HG03558 (cell line): ENCODE results near the gene DISC1.
"Not testable (repeated sequence)": the region's sequence is repeated elsewhere in the genome, so short reads cannot be mapped to it uniquely, and the experiment has no call there.

Experiments used
- ATAC-seq: cut with Tn5 transposase; IDR thresholded peaks from one replicate; pipeline ENCODE4 v1.9.1; 2021; ENCODE audit warnings: moderate number of reproducible peaks; ENCODE audit not compliant: unreplicated experiment; ENCODE audit errors: extremely low read depth

DISC1 gene

DNA sequence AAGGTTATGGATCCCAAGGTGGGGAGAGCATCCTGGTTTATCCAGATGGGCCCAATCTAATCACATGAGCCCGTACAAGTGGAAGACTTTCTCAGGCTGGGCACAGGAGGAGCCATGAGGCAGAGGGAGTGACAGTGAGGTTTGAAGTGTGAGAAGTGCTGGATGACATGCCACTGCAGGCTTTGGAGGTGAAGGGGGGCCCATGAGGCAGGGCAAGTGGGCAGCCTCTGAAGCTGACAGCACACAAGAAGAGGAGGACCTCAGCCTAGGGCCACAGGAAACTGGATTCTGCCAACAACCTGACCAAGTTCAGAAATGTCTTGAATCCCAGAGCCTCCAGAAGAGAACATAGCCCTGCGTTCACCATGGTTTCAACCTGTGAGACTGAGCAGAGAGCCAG is 311.6 kb downstream of the DISC1 start:
- no peak for ATAC-seq

DNA sequence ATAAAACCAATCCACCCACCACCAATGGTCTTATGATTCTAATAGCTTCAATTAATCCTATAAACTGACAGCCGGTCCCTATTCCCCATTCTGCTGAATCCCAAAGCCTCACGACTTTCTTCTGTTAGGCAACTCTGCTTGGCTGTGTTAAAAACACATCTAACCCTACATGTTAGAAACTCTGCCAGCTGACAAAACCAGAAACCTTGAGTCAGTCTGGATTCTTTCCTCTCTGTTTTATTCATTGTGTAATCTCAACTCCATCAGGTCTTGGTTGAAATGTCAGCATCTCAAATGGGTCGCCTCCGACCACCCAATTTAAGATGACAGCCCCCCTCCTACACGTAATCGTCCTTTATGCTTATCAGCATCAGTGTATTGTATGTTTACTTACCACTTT is 312.1 kb downstream of the DISC1 start:
- ATAC-seq = no peak

DNA sequence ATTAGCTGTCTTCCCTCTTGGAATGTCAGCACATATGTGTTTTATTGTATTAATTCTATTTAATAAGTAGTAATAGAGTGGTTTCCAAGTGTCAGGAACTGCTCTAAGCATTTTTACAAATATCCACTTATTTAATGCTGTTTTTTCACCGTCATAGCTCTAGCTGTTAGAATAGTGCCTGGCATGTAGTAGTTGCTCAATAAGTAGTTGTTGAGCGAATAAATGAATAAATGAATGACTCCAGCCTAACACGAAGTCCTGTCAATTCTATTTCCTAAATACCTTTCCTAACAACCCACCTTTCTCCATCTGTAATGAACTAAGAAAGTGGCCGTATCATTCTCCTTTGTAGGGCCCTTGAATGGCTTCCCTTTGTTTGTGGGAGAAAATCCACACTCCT is 312.5 kb downstream of the DISC1 start:
- no peak for ATAC-seq

DNA sequence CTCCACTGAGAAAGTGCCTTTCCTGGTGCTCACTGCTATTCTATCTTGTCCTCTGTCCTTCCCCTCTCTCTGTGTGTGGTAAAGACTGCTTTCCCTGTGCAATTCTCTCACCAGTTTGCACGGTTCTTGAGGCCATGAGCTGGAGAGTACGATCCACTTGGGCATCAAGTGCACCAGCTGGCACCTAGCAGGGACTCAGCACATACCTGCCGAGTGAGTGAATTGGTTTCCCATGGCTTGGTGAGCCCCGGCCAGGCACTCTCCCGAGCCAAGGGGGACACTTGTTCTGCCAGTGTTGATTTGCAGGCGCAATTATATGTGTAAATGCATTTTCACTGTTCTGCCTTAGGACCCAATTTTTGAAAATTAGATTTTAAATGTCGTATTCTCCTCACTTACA is 313.5 kb downstream of the DISC1 start:
- no peak for ATAC-seq

DNA sequence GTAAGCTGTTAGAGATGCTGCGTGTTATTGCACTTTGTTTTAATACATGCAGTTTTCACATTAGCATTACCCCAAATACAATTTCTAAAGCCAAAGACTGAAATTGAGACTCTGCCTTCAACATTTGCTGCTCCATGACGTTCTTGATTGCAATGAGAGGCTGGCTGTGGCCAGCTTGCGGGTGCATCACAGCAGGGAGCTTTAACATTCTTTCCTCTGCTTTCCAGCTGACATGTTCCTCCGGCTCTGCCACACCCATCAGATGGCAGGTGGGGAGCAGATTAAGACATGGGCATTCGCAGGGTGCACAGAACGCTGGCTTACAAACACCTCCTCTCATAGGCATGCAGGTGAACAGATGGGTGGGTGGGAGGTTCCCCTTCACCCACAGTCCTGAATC is 314.1 kb downstream of the DISC1 start:
- ATAC-seq = no peak

DNA sequence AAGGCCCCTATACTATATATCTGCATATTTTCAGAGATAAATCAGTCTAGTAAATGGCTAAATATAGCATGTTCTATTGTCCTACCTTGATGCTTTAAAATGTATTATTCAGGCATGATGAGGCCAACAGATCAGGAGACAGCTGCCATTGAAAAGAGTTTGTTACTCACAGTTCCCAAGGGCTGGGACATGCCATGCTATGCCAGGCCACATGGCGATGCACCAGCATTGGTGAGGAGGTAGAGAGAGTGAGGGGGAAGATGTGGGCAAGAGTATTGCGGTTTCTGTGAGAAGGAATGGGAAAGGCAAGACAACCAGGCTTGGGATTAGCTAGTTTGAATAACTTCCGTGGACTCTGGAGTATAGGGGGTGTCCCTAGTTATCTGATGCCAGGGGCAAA is 316.5 kb downstream of the DISC1 start:
- no peak for ATAC-seq

DNA sequence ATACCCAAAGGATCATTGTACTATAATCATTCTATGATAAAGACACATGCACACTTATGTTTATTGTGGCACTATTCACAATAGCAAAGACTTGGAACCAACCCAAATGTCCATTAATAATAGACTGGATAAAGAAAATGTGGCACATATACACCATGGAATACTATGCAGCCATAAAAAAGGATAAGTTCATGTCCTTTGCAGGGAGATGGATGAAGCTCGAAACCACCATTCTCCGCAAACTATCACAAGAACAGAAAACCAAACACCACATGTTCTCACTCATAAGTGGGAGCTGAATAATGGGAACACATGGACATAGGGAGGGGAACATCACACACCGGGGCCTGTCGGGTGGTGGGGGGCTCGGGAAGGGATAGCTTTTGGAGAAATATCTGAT is 321.5 kb downstream of the DISC1 start:
- not testable (repeated sequence) for ATAC-seq

DNA sequence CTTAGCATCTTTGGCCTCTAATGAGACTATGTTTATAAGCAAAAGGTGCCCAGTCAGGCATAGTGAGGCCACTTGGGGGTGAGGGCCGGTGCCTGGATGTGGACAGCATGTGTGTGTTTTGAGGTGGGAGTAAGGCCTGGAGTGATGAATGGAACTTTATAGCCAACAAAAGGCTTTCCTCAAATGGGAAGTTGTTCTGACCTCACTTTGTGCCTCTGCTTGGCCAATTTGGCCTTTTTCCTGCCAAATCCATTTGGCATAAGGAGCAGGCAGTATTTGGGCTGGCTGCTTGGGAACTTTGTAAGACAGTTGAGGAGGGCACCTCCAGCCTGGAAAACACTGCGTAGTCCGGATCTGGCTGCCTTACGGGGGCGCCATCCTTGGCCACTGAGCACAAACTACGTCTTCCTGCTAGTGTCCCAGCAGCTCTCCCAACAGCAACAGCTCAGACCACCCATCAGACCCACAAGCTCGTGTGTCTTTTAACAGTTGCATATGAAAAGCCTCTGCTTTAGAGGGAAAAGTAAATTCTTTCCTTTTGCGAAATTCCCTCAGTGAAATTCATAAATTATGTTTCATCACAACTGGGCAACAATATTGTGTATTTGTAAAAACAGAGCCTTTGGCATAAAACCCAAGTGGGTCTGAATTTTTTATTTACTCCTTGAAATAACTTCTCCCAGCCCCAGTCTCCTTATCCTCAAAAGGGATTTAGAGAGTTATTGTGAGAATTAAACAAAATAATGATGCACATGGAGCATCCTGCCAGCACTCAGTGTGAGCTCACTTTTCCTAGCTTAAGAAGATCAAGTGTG is 322.9 kb downstream of the DISC1 start:
- no peak for ATAC-seq

DNA sequence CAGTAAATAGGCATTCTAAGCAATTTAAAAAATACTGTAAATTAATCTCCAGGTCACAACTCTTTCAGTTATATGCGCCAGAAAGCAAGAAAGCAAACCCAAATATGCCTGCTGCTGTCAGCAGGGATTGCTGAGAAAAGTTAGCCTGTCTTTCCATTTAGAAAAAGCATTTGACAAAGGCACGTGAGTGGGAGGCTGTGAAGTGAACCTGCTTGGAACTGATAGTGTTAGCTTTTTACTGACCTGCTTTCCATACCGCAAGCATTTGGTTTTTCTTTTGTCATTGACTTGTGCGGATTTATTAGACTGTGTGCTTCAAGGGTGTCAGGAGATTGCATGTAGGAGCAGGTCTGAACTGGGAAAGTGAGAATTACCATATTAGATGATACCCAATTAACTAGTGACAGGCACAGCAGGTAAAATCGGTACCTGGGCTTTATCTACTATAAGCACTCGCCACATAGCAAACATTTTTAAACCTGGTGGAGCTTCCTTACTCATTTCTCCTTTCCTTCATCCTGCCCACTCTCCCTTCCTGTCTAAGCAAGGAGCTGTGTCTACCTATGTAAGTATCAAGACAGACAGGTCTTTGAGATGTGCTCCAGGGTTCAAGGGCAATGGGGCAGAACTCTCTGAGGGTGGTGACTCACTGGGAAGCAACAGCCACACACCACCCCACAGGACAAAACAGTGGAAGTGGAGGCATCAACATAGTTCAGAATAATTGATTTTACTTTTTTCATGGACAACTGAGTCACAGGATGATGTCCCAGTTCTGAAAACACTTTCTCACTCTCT is 323.9 kb downstream of the DISC1 start:
- ATAC-seq = no peak

DNA sequence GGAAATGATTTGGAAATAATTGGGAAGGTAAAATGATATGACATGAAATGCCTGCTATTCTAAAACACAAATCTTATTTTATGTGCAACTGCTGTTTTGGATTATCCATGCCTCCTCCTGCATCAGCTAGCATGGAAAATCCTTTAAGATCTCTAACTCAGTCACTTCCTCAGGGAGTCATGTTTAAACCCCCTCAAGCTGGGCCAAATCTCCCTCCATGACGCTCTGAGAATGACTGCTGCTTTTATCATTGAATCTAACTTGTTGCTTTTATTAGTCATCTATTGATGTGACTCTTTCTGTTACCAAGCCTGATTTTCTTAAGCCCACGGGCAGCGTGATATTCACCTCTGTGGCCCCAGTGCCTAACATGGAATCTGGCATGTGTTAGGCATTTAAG is 324.8 kb downstream of the DISC1 start:
- no peak for ATAC-seq

DNA sequence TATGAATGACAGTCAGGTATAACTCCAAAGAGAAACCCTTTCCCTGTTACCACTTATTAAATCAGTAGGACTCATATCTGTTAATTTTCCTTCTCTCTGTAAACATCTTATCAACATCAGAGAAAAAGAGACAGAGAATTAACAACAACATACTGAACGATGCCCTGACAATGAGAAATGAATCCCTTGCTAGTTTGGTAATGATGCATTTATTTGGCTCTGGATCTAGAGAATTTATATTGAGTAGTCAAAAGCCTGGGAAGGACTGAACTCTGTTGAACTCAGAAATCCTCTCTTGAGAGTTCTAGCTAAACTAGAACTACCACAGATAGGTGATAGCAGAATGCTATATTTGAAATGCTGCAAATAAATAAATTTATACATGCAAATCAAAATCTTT is 325.6 kb downstream of the DISC1 start:
- no peak for ATAC-seq

DNA sequence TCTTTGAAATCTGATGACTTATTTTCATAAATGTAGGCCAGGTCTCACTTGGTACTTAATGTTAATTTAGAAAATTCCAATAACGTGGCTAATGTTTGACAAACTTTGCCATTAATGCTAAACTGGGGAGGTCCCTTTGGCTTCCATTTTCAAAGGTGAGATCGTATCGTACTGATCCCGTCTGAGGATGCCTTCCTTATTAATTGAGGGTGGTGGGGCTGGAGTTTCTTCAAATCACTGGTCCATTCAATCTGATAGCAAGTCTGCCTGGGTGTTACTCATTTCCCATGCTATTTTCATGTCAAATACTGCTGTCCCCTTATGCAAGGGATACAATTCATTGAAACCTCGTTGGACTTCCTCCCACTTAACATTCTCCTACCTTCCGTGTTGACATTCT is 327.1 kb downstream of the DISC1 start:
- no peak for ATAC-seq

DNA sequence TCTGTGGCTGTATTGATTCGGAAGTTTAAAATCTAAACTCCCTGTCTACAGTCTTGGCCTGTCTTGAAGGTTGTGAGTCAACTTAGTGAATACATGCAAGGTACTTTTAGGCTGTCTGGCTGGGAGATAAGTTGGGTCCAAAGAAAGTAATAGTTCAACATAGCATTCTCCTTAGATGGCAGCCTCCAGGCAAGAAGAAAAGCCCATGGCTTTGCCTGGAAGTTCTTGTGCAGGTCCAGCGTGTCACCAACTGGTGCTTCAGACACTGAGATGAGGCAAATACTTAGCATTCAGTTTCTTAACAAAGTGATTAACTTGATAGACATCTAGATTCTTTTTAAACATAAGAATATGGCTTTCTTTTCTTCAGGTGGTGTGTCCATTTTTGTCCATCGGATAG is 328.2 kb downstream of the DISC1 start:
- no peak for ATAC-seq

DNA sequence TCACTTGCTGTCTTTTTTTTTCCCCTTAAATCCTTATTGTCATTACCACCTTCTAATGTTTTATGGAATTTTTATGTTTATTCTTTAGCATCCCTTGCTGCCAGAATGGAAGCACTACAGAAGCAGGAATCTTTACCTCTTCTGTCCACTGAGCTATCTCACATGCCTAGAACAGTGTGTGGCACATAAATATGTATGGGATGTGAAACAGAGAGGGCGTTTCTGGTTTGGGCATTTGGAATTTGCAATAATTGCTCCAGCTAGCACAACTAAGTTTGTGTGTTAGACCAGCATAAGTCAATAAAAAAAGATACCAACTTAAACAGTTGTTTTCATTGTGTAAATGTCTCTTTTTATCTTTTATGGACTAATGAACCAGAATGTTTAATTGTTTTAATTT is 330.8 kb downstream of the DISC1 start:
- ATAC-seq = no peak

DNA sequence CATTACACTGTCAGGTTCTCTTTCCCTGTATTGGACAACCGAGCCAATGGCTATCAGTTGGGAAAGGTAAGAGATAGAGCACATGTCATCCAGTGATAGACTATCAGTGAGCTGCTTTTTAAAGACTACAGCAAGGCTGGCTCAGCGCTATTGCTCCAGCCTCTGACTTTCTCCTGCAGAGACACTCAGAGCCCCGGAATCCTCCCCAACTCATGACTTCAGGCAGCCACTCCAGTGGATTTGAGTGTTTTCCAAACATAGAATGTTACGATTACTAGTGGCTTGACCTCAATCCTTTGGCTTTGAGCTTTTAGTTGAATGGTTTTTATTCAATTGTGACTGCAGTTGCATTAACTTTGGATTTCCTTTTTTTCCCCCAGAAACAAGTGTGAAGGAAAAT is 331.9 kb downstream of the DISC1 start:
- no peak for ATAC-seq

DNA sequence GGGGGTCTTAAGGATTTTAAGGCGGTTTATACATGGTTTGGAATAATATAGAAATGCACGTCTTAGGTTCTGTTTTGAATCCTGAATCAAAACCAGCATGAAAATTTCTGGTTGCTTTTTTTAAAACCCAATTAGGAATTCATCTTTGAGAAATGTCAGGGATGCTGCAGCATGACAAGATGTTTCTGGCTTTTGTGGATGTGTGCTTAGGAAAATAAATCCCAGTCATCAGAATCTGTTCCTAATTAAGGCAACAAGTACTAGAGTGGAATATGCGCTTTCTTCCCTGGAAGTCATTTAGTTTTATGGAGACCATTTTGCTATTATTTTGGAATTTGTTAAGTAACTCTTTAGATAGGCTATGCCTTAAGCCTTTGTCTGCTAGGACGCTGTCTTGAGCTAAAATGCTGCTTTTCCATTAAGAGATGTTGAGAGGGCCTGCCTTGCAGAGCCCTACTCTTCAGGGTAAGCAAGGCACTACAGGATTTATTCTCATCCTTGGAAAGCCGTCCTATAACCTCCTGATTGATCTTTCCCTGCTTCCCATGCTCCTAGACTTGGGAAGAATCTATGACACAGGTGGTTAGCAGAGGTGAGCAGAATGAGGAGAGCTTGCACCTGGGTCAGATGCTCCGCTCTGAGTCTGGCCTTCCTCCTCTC is 332.8 kb downstream of the DISC1 start:
- ATAC-seq = no peak

DNA sequence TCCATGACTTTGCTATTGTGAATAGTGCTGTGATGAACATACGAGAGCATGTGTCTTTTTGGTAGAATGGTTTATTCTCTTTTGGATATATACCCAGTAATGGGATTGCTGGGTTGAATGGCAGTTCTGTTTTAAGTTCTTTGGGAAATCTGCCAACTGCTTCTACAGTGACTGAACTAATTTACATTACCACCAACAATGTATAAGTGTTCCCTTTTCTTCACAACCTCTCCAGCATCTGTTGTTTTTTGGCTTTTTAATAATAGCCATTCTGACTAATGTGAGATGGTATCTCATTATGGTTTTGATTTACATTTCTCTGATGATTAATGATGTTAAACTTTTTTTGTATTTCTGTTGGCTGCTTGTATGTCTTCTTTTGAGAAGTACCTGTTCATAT is 335.2 kb downstream of the DISC1 start:
- not testable (repeated sequence) for ATAC-seq

DNA sequence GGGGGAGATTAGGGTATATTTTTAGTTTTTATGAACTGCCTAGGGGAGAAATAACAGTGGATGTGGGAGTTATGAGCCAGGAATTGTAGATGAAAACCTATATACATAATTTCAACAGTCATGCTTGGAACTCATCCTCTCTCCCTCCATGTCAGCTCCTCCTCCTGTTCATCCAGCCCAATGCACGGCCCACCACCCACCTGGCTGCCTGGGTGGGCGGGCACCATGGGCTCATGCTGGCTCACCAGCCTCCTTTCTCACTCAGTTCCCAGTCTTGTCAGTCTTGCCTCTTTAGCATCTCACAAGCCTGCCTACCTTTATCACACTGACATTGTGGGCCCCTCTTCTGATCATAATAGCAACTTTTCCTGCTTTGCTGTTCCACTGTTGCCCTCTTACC is 336.0 kb downstream of the DISC1 start:
- ATAC-seq = no peak

DNA sequence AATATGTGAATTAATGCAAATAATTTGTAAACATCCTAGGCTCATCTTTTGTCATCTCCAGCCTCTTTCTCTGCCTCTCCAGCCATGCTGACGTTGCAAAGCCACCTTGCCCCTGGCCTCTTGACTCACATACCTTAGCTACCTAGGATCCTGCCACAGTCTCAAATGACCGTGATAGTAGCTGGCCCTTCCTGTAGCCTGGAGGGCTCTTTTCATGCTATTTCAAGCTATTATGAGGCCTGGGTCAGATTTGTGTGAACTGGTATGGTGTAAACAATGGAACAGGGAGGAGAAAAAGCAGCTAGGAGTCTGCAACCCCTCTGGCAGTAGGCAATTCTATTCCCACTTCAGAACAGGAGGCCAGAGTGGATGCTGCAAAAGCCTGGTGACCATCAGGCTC is 337.7 kb downstream of the DISC1 start:
- no peak for ATAC-seq

DNA sequence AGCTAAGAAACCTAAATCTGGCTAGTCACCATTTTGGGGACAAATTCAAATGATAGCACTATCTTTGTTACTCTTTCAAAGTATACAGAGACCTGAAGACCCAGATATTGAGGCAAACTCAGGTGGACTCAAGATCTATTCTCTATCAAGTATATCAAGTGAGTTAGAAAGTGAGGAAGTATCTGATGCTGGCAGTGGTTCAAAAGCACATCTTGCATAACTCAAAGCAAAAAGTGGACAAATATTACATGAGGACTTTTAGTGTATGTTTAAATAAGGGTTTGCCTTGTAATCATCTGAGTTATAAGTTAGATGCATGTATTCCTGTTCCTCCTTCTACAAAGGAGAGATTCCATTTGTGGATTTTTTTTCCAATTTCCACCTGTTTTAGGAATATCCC is 338.4 kb downstream of the DISC1 start:
- no peak for ATAC-seq

DNA sequence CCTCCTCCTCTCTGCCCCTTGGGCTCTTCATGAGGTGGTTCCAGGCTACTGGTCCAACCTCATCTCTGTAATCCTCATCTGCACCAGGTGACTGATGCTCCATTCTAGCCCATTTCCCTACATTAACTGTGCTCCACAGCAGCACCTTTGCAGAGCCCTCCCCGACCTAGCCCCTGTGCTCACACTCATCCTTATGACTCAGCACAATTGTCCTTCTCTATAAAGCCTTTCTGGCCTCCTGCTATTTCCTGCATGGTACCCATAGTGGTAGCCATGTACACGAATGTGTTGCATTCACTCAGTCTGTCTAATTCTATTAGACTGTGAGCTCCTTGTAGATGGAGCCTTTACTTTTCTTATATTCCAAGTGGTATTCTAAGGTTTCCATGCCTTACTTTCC is 339.0 kb downstream of the DISC1 start:
- ATAC-seq = no peak
